GM12872 (cell line): ENCODE results near the gene MET.

Experiments
- TF ChIP-seq, protein P1 (sequence below): IDR thresholded peaks from 3 replicates; pipeline ENCODE4 v1.5.1; 2011; ENCODE audit warnings: low read depth, mild to moderate bottlenecking, low read length, moderate library complexity; ENCODE audit not compliant: insufficient read depth

MET gene

DNA sequence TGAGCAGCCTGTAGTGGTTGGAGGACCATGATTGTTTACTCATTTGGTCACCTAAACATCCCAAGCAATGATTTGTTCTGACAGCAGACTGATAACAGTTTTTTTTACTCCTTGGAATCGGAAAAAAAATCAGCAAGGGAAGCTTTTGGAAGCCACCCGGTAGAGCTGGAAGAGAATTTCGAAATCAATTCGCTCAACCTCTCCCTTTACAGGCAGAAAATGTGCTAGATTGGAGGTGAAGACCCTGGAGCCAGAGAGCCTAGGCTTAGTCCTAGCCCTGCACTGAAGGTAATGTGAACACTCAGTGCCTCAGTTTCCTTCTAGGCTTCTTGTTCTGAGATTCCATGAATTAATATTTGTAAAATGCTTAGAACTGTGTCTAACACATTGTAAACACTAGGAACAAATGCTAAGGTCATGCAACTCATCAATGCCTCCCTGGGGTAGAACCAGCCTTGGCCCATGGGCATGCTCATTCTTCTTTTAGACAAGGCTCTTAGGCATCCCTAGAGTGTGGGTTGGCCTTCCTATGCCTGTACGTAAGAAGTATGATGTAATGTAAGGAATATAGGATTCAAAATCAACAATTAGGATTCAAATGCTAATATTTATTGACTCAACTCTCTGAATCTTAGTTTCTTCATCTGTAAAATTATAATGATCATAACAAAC, 52.7 kb downstream of the MET start:
- TF ChIP-seq, protein P1, sequence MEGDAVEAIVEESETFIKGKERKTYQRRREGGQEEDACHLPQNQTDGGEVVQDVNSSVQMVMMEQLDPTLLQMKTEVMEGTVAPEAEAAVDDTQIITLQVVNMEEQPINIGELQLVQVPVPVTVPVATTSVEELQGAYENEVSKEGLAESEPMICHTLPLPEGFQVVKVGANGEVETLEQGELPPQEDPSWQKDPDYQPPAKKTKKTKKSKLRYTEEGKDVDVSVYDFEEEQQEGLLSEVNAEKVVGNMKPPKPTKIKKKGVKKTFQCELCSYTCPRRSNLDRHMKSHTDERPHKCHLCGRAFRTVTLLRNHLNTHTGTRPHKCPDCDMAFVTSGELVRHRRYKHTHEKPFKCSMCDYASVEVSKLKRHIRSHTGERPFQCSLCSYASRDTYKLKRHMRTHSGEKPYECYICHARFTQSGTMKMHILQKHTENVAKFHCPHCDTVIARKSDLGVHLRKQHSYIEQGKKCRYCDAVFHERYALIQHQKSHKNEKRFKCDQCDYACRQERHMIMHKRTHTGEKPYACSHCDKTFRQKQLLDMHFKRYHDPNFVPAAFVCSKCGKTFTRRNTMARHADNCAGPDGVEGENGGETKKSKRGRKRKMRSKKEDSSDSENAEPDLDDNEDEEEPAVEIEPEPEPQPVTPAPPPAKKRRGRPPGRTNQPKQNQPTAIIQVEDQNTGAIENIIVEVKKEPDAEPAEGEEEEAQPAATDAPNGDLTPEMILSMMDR, result no peak

DNA sequence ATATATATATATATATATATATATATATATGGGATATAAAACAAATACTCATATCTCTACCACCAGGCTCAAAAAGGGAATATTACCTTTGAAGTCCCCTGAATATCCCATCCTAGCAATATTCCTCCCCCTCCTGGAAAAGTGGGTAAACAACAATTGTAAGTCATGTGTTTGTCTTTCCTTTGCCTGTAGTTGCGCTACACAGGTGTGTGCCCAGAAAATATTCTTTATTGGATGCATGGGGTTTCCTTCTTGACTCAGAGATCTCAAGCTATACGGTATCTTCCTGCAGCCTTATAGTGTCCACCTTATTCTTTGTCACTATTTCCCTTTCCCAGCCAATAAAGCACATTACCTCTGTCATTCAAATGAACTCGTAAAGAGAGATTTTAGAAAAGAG, 54.2 kb downstream of the MET start:
- TF ChIP-seq, protein P1, result no peak

DNA sequence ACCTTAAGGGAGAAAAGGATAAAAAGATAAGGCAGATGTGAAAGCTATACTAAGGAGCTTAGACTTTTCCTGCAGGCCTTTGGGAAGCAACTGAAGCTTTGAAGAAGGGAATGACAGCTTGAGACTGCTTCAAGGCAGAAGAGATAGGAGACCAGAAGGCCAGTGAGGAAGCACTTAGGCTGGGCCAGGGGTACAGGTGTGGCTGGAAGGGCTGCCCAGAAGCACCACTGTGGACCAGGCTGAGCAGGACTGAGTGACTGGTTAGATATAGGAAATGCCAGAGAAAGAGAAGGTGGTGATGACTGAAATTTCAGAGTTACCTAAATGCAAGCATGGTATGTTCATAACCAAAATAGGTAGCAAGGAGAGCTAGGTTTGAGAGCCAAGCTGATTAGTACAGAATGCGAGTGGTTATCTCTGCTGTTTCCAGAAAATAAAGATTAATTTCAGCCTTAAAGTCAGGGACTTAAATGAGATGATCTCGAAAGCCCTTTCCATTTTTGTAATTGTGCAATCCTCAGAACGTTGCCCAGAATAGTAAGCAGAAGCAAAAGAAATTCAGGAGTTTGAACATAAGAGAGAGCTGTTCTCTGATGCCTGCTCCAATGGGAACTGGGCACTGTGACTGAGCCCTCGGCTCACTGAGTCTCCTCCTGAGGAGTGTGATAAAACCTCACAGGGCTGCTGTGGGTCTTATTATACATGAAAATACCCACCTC, 54.9 kb downstream of the MET start:
- TF ChIP-seq, protein P1, result no peak

DNA sequence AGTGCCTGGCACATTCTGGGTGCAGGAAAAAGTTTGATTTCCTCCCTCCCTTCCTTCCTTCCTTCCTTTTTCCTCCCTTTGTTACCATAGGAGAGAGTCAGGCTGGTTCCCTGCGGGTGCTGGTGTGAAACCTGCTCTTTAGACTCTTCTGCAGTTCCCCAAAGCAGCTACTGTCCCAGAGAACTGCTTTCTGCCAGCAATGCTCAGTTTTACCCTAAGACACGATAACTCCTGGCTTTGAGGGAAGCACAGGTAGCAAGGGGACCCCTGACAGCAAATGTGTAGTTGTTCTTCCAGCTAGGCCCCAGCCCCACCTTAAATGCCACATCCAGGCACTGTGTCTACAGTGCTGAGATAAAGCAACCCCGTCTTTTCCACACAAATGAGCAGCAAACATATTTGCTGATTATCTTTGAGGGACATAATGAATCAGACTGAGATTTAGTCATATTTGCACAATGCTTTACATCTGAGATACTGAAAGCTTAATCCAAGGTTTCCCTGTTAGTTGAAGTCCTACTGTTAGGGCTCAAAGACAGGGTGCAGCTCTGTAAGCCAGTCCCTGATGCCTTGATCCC, 55.5 kb downstream of the MET start:
- TF ChIP-seq, protein P1, result no peak

DNA sequence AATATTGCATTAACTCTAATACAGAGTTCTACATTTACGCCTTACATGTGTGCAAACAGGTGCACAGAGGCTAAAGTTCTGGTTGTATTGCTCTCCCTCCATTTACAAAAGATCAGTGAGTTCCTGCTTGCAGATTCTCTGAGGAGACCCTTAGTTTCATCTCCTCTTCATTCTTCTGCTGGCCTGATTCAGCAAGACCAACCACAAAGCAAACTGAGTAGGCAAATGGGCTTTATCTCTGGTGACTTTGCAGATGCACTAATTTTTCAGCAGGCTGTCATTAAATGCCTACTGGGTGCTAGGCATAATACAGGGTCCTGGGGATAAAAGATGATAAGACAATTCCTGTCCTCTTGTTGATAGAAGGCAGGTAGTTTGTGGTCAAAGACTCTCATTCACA, 56.4 kb downstream of the MET start:
- TF ChIP-seq, protein P1, result no peak

DNA sequence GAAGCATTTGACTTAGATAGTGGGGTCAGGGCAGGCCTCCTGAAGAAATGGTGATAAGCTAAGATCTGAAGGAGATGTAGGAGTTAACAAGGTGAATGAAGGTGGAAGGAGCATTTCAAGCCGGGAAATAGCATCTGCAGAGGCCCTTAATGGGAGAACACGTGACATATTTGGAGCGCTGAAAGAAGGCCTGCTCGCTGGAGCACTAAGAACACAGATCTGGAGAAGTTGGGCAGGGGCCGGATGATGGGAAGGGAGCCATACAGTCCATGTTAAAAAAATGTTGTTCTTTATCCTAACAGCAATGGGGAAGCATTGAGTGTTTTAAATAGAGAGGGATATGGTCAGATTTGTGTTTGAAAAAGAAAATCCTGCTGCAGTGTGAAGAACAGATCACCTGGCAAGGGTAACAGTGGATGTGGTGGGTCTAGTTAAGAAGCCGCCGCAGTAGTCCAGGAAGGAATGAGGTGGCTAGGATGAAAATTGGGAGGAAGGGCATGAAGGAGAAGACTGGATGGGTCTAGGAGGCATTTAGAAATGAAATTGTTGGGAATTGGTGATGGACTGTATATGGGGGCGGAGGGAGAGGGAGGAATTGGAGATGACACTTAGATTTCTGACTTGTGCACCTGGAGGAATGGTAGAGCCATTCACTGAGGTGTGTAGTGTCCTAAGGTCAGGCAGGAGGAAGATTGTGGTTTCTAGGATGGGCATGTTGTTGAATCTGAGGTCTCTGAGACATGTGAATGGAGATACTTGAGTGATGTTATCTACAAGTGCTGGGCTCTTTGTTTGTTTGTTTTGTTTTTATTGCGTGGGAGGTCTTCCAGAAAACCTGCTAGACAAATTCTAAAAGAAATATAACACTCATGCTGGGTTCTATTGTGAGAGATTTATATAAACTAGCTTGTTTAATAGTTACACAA, 58.4 kb downstream of the MET start:
- TF ChIP-seq, protein P1, result no peak

DNA sequence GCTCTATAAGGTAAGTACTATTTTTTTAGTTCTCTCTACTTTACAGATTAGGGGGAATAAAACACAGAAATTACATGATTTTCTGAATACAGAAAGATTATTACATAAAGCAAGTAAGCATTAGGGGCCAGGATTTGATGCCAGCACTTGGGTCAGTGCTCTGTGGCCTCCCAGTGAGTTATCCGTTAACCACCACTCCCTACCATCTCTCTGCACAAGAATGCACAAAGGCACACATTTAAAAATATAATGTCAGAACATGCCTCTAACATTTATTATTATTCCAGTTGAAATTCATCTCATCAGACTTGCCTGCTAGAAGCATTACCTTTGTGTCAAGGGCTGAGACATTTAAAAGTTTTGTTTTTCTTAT, 59.0 kb downstream of the MET start:
- TF ChIP-seq, protein P1, result no peak
